PC-3 (cell line): ENCODE measurements around the gene DPH3. TPM values are rescaled to one million over a fixed set of nuclear protein-coding genes. Genes with fewer than 3 reads are reported as not detected.

ENCODE experiments used
- ATAC-seq: fragments of 200-7000 bp; cut with Tn5 transposase; 2 replicates; pipeline ENCODE4 v1.9.1; 2020; ENCODE audit warnings: mild to moderate bottlenecking, moderate library complexity
- BruUV-seq: library from RNA; stranded (reverse); fragments of 400-500 nt; replicated peaks from 2 replicates; lab custom pipeline; 2021; lab: Mats Ljungman, UMichigan
- CTCF ChIA-PET: fragments of 300-600 bp; sonication (Branson Sonifier 250); formaldehyde crosslinking; loops from one replicate; lab custom pipeline; 2022; ENCODE audit warnings: antibody characterized with exemption; lab: Charles Lee
- POLR2A ChIA-PET: fragments of 300-600 bp; sonication (Branson Sonifier 250); formaldehyde crosslinking; loops from one replicate; lab custom pipeline; 2022; ENCODE audit warnings: antibody characterized with exemption; ENCODE audit not compliant: unreplicated experiment; lab: Charles Lee
- DNase-seq: peaks from one replicate; pipeline ENCODE4 v3.0.0-alpha.2; 2015
- H2AFZ ChIP-seq: fragments of 300-600 bp; sonication (generic); 2 replicates; pipeline ENCODE4 v1.6.0; 2016; ENCODE audit warnings: antibody characterized with exemption, low read length
- H3F3A ChIP-seq: fragments of 300-600 bp; sonication (generic); one replicate; pipeline ENCODE4 v1.6.0; 2017; ENCODE audit warnings: antibody characterized with exemption, low read length, control low read depth, mild to moderate bottlenecking; ENCODE audit not compliant: unreplicated experiment
- H3K27ac ChIP-seq: fragments of 300-600 bp; sonication (generic); 2 replicates; pipeline ENCODE4 v1.5.1; 2016; ENCODE audit warnings: mild to moderate bottlenecking, low read length
- H3K27me3 ChIP-seq: fragments of 300-600 bp; sonication (generic); 2 replicates; pipeline ENCODE4 v1.6.1; 2016; ENCODE audit warnings: low read length, mixed read lengths
- H3K36me3 ChIP-seq: fragments of 300-600 bp; sonication (generic); 2 replicates; pipeline ENCODE4 v1.6.1; 2016; ENCODE audit warnings: low read depth, mixed run types, low read length, mixed read lengths
- H3K4me1 ChIP-seq: fragments of 300-600 bp; sonication (generic); 2 replicates; pipeline ENCODE4 v1.5.1; 2016; ENCODE audit warnings: low read length; ENCODE audit not compliant: insufficient read depth
- H3K4me2 ChIP-seq: fragments of 300-600 bp; sonication (generic); 2 replicates; pipeline ENCODE4 v1.6.0; 2016; ENCODE audit warnings: low read length
- H3K4me3 ChIP-seq: fragments of 300-600 bp; sonication (generic); 2 replicates; pipeline ENCODE4 v1.5.1; 2016; ENCODE audit warnings: mild to moderate bottlenecking, low read length, mixed read lengths
- H3K79me2 ChIP-seq: fragments of 300-600 bp; sonication (generic); 2 replicates; pipeline ENCODE4 v1.6.1; 2017; ENCODE audit warnings: low read length, mixed read lengths
- H3K9ac ChIP-seq: fragments of 300-600 bp; sonication (generic); 2 replicates; pipeline ENCODE4 v1.6.0; 2016; ENCODE audit warnings: mild to moderate bottlenecking, low read length
- H3K9me2 ChIP-seq: fragments of 300-600 bp; sonication (generic); replicated peaks from 2 replicates; pipeline ENCODE4 v1.6.1; 2016; ENCODE audit warnings: mixed run types, low read length, mixed read lengths
- H3K9me3 ChIP-seq: fragments of 300-600 bp; sonication (generic); 2 replicates; pipeline ENCODE4 v1.6.1; 2016; ENCODE audit warnings: low read length, mixed read lengths
- H4K20me1 ChIP-seq: fragments of 300-600 bp; sonication (generic); 2 replicates; pipeline ENCODE4 v1.6.1; 2016; ENCODE audit warnings: low read length, mixed read lengths
- CTCF ChIP-seq: fragments of 300-600 bp; sonication (generic); conservative IDR thresholded peaks from 2 replicates; pipeline ENCODE4 v1.5.1; 2017; ENCODE audit warnings: antibody characterized with exemption, low read depth, mild to moderate bottlenecking, low read length
- EZH2 ChIP-seq: fragments of 300-600 bp; sonication (generic); IDR thresholded peaks from one replicate; pipeline ENCODE4 v1.6.1; 2017; ENCODE audit warnings: antibody characterized with exemption, mild to moderate bottlenecking, low read length; ENCODE audit not compliant: unreplicated experiment
- EZH2phosphoT487 ChIP-seq: fragments of 300-600 bp; sonication (generic); IDR thresholded peaks from 2 replicates; pipeline ENCODE4 v1.6.1; 2018; ENCODE audit warnings: mild to moderate bottlenecking, antibody characterized with exemption, low read length, borderline replicate concordance
- intact Hi-C: fragments of 100-400 bp; cut with micrococcal nuclease; formaldehyde crosslinking; loops from 2 replicates; pipeline ENCODE4 v1.9.0; 2023
- total RNA-seq: library from RNA; depleted of rRNA; stranded (reverse); fragments of >200 nt; gene quantifications from 2 replicates; pipeline ENCODE4 v1.2.3, GENCODE V29; 2014

Gene DPH3
- total RNA-seq, 1 experiment from 2014 or later: 10.2 TPM

GRCh38 chr3:16216373-16216935 is 48.3 kb downstream of the DPH3 start:
- H3F3A ChIP-seq: no peaks in the 10 kb centered on the region
- ChIA-PET POLR2A (interaction anchor here (0.6 kb wide), 1 partner anchor 13 kb away, joined by 3 read pairs; no protein-coding TSS in a partner anchor), CTCF (interaction anchor here (0.6 kb wide), 1 partner anchor 85 kb away, joined by 3 read pairs; no protein-coding TSS in a partner anchor)
- H3K27me3 ChIP-seq: no peaks in the 10 kb centered on the region
- H3K9me3 ChIP-seq: no peaks in the 10 kb centered on the region
- no peak for TF ChIP-seq CTCF
- TF ChIP-seq EZH2phosphoT487: no peak
- TF ChIP-seq EZH2: no peak
- no peaks in the 10 kb centered on the region for H3K79me2 ChIP-seq
- no peak overlapping the region for H3K27ac ChIP-seq
- H3K4me1 ChIP-seq: no peaks in the 10 kb centered on the region
- intact Hi-C loops: no loop called here
- H4K20me1 ChIP-seq: no peaks in the 10 kb centered on the region
- H2AFZ ChIP-seq: no peak overlapping the region
- H3K9ac ChIP-seq: no peak overlapping the region
- no peaks in the 10 kb centered on the region for H3K36me3 ChIP-seq
- DNase-seq (no peak), ATAC-seq (no peak)
- H3K9me2 ChIP-seq: no peaks in the 10 kb centered on the region
- no peak overlapping the region for H3K4me2 ChIP-seq
- no peak overlapping the region for H3K4me3 ChIP-seq
- BruUV-seq: no TSS peak

GRCh38 chr3:16214366-16214765 is 50.4 kb downstream of the DPH3 start:
- no peak overlapping the region for H3K4me3 ChIP-seq
- POLR2A ChIA-PET: no interaction called here
- no peaks in the 10 kb centered on the region for H3K9me2 ChIP-seq
- no peaks in the 10 kb centered on the region for H3K36me3 ChIP-seq
- intact Hi-C loops: no loop called here
- no peaks in the 10 kb centered on the region for H3F3A ChIP-seq
- H3K9me3 ChIP-seq: no peaks in the 10 kb centered on the region
- H3K79me2 ChIP-seq: no peaks in the 10 kb centered on the region
- ATAC-seq (no peak), DNase-seq (no peak)
- H2AFZ ChIP-seq: no peak overlapping the region
- TF ChIP-seq EZH2: no peak
- no peak for TF ChIP-seq CTCF
- no peak for TF ChIP-seq EZH2phosphoT487
- H3K27ac ChIP-seq: no peak overlapping the region
- H3K4me1 ChIP-seq: no peaks in the 10 kb centered on the region
- no peaks in the 10 kb centered on the region for H3K27me3 ChIP-seq
- H3K4me2 ChIP-seq: no peak overlapping the region
- no TSS peak for BruUV-seq
- H3K9ac ChIP-seq: no peak overlapping the region
- H4K20me1 ChIP-seq: no peaks in the 10 kb centered on the region
- CTCF ChIA-PET: no interaction called here

- no peak overlapping the region for H2AFZ ChIP-seq
Measured at GRCh38 chr3:16211176-16211904, 53.4 kb downstream of the DPH3 start.

More at GRCh38 chr3:16211176-16211904, 53.4 kb downstream of the DPH3 start:
- H3K27me3 ChIP-seq: no peaks in the 10 kb centered on the region
- H3K9me2 ChIP-seq: no peaks in the 10 kb centered on the region
- no peaks in the 10 kb centered on the region for H3K9me3 ChIP-seq
- no peaks in the 10 kb centered on the region for H3K36me3 ChIP-seq
- no peaks in the 10 kb centered on the region for H3F3A ChIP-seq
- no peak for DNase-seq
- intact Hi-C loops: no loop called here
- no peak overlapping the region for H3K4me3 ChIP-seq
- H3K79me2 ChIP-seq: no peaks in the 10 kb centered on the region
- H3K27ac ChIP-seq: no peak overlapping the region
- POLR2A ChIA-PET: no interaction called here
- CTCF ChIA-PET: no interaction called here
- H3K9ac ChIP-seq: no peak overlapping the region
- no peak; the same call in 1 of the 2 replicates for ATAC-seq
- no peak overlapping the region for H3K4me2 ChIP-seq
- no peaks in the 10 kb centered on the region for H4K20me1 ChIP-seq
- TF ChIP-seq EZH2 (no peak), CTCF (no peak), EZH2phosphoT487 (no peak)
- H3K4me1 ChIP-seq: no peaks in the 10 kb centered on the region
- BruUV-seq: no TSS peak
